ENCODE results near the gene GHRL. TPM values are rescaled to one million over a fixed set of nuclear protein-coding genes. Genes with fewer than 3 reads are reported as not detected.
A peak's percentile ranks its signal among the peaks of the same experiment; 100 is the strongest.

GHRL gene
- total RNA-seq, 1 experiment from 2014 or later: not detected

- no peak for DNase-seq (ENCODE audit: low read depth)
Measured at GRCh38 chr3:10327592-10327991, 34.8 kb upstream of the GHRL start.

GRCh38 chr3:10322352-10322710, 29.6 kb upstream of the GHRL start:
- DNase-seq (ENCODE audit: low read depth): no peak

GRCh38 chr3:10321630-10322351, 29.0 kb upstream of the GHRL start:
- no peak for DNase-seq (ENCODE audit: low read depth)

GRCh38 chr3:10320320-10320677, 27.6 kb upstream of the GHRL start:
- DNase-seq (ENCODE audit: low read depth): no peak

- DNase-seq (ENCODE audit: low read depth): no peak
Measured at GRCh38 chr3:10319804-10320203, 27.1 kb upstream of the GHRL start.

GRCh38 chr3:10319251-10319650, 26.5 kb upstream of the GHRL start:
- no peak for DNase-seq (ENCODE audit: low read depth)

- no peak for DNase-seq (ENCODE audit: low read depth)
Measured at GRCh38 chr3:10317961-10318350, 25.2 kb upstream of the GHRL start.

GRCh38 chr3:10317311-10317960, 24.7 kb upstream of the GHRL start:
- no peak for DNase-seq (ENCODE audit: low read depth)

GRCh38 chr3:10315771-10316344, 23.1 kb upstream of the GHRL start:
- no peak for DNase-seq (ENCODE audit: low read depth)

GRCh38 chr3:10315101-10315500, 22.4 kb upstream of the GHRL start:
- no peak for DNase-seq (ENCODE audit: low read depth)

- DNase-seq (ENCODE audit: low read depth): no peak
Measured at GRCh38 chr3:10312861-10313260, 20.1 kb upstream of the GHRL start.

GRCh38 chr3:10312391-10312790, 19.6 kb upstream of the GHRL start:
- DNase-seq (ENCODE audit: low read depth): no peak

GRCh38 chr3:10311710-10312109, 19.0 kb upstream of the GHRL start:
- no peak for DNase-seq (ENCODE audit: low read depth)

GRCh38 chr3:10310578-10310977, 17.8 kb upstream of the GHRL start:
- peak; percentile 73 for DNase-seq (ENCODE audit: low read depth)

GRCh38 chr3:10309736-10310135, 17.0 kb upstream of the GHRL start:
- no peak for DNase-seq (ENCODE audit: low read depth)

GRCh38 chr3:10308678-10309077, 15.9 kb upstream of the GHRL start:
- no peak for DNase-seq (ENCODE audit: low read depth)

- DNase-seq (ENCODE audit: low read depth): no peak
Measured at GRCh38 chr3:10306156-10306555, 13.4 kb upstream of the GHRL start.

GRCh38 chr3:10305331-10305902, 12.7 kb upstream of the GHRL start:
- no peak for DNase-seq (ENCODE audit: low read depth)

GRCh38 chr3:10304905-10305304, 12.2 kb upstream of the GHRL start:
- DNase-seq (ENCODE audit: low read depth): no peak

- DNase-seq (ENCODE audit: low read depth): no peak
Measured at GRCh38 chr3:10303785-10304184, 11.0 kb upstream of the GHRL start.

GRCh38 chr3:10303105-10303504, 10.4 kb upstream of the GHRL start:
- DNase-seq (ENCODE audit: low read depth): no peak

GRCh38 chr3:10300087-10300486, 7.3 kb upstream of the GHRL start:
- DNase-seq (ENCODE audit: low read depth): no peak

GRCh38 chr3:10299679-10300078, 6.9 kb upstream of the GHRL start:
- no peak for DNase-seq (ENCODE audit: low read depth)
